Mesothelial cell of epicardium (in vitro differentiated cells): ENCODE data around the gene EXOC6. TPM values are rescaled to one million over a fixed set of nuclear protein-coding genes. Genes with fewer than 3 reads are reported as not detected.

Source experiments
- DNase-seq, 2 experiments: peaks; one replicate each; pipeline ENCODE4 v3.0.0; 2021; ENCODE audit warnings: low spot score in 2 of 2; ENCODE audit not compliant: unreplicated experiment in 2 of 2
- H3K27ac Mint-ChIP-seq: 2 replicates; pipeline ENCODE4 v1.8.0; 2021; ENCODE audit warnings: mixed read lengths
- H3K27me3 Mint-ChIP-seq: 2 replicates; pipeline ENCODE4 v1.8.0; 2021; ENCODE audit warnings: low read depth, mixed read lengths
- H3K36me3 Mint-ChIP-seq: 2 replicates; pipeline ENCODE4 v1.8.0; 2021; ENCODE audit warnings: mixed read lengths
- H3K4me1 Mint-ChIP-seq: 2 replicates; pipeline ENCODE4 v1.8.0; 2021; ENCODE audit warnings: mixed read lengths
- H3K4me3 Mint-ChIP-seq: 2 replicates; pipeline ENCODE4 v1.8.0; 2021; ENCODE audit warnings: mild to moderate bottlenecking, moderate library complexity, mixed read lengths
- H3K9me3 Mint-ChIP-seq: 2 replicates; pipeline ENCODE4 v1.8.0; 2021; ENCODE audit warnings: mixed read lengths
- CTCF ChIP-seq: fragments of 200-600 bp; sonication (generic); IDR thresholded peaks from one replicate; pipeline ENCODE4 v1.5.0; 2021; ENCODE audit warnings: antibody characterized with exemption; ENCODE audit not compliant: unreplicated experiment
- total RNA-seq: library from RNA; stranded (reverse); gene quantifications from 3 replicates; pipeline ENCODE4 v1.2.1, GENCODE V29; 2021

Gene EXOC6
- total RNA-seq, 1 donor from 2014 or later, result 11.6 TPM

GRCh38 chr10:92810934-92811532, 37.3 kb upstream of the EXOC6 start:
- no peak for DNase-seq
- Mint-ChIP-seq H3K4me3 (no peak overlapping the region), H3K36me3 (no peaks in the 10 kb centered on the region), H3K27ac (no peak overlapping the region), H3K27me3 (peaks cover 25% of the 10 kb centered on the region), H3K9me3 (no peaks in the 10 kb centered on the region), H3K4me1 (no peaks in the 10 kb centered on the region)
- no peak for TF ChIP-seq CTCF

GRCh38 chr10:92811986-92812385, 36.3 kb upstream of the EXOC6 start:
- peaks cover 25% of the 10 kb centered on the region for H3K27me3 Mint-ChIP-seq
- H3K27ac Mint-ChIP-seq, result no peak overlapping the region
- H3K36me3 Mint-ChIP-seq, result no peaks in the 10 kb centered on the region
- DNase-seq, result no peak
- TF ChIP-seq CTCF, result no peak
- H3K4me3 Mint-ChIP-seq, result no peak overlapping the region
- H3K4me1 Mint-ChIP-seq, result no peaks in the 10 kb centered on the region
- H3K9me3 Mint-ChIP-seq, result no peaks in the 10 kb centered on the region

- H3K36me3 Mint-ChIP-seq, result no peaks in the 10 kb centered on the region
- no peaks in the 10 kb centered on the region for H3K4me1 Mint-ChIP-seq
- H3K4me3 Mint-ChIP-seq, result no peak overlapping the region
- no peaks in the 10 kb centered on the region for H3K9me3 Mint-ChIP-seq
- no peak overlapping the region for H3K27ac Mint-ChIP-seq
- no peak for TF ChIP-seq CTCF
- DNase-seq, result no peak
- H3K27me3 Mint-ChIP-seq, result peaks cover 19% of the 10 kb centered on the region
These were observed 34.3 kb upstream of the EXOC6 start for GRCh38 chr10:92813979-92814378.

GRCh38 chr10:92814790-92815189, 33.5 kb upstream of the EXOC6 start:
- no peak for TF ChIP-seq CTCF
- Mint-ChIP-seq H3K4me1 (no peaks in the 10 kb centered on the region), H3K27ac (no peak overlapping the region)

GRCh38 chr10:92816091-92816531, 32.2 kb upstream of the EXOC6 start:
- Mint-ChIP-seq H3K4me1 (no peaks in the 10 kb centered on the region), H3K9me3 (no peaks in the 10 kb centered on the region), H3K27ac (no peak overlapping the region), H3K36me3 (no peaks in the 10 kb centered on the region), H3K27me3 (peaks cover 13% of the 10 kb centered on the region), H3K4me3 (no peak overlapping the region)
- DNase-seq, result no peak
- TF ChIP-seq CTCF, result no peak

More at GRCh38 chr10:92814790-92815189, 33.5 kb upstream of the EXOC6 start:
- no peak for DNase-seq
- Mint-ChIP-seq H3K27me3 (peaks cover 17% of the 10 kb centered on the region), H3K36me3 (no peaks in the 10 kb centered on the region), H3K4me3 (no peak overlapping the region), H3K9me3 (no peaks in the 10 kb centered on the region)
